Natural killer cell treated with Interleukin-12 subunit alpha and Interleukin-12 subunit beta and Interleukin-15 and Interleukin-18, amount 100 ng/mL, for 72 hours (primary cell): ENCODE measurements around the gene CDH24. TPM values are rescaled to one million over a fixed set of nuclear protein-coding genes. Genes with fewer than 3 reads are reported as not detected.
"Not testable (repeated sequence)": the region's sequence is repeated elsewhere in the genome, so short reads cannot be mapped to it uniquely, and the experiment has no call there.

ENCODE experiments used
- ATAC-seq, 2 donors: fragments of 150-1000 bp; cut with Tn5 transposase in 1 of 2; sonication (Bioruptor Pico), chemical (Tn5 transposase) in 1 of 2; 2 replicates each; pipeline ENCODE4 v1.10.0; 2021
- DNase-seq: peaks from one replicate; pipeline ENCODE4 v3.0.0; 2022; ENCODE audit warnings: low spot score
- H3K27ac Mint-ChIP-seq, 2 donors: 1 replicate in 1 of 2; 2 replicates in 1 of 2; pipeline ENCODE4 v1.8.0; 2022; ENCODE audit warnings: mixed read lengths in 2 of 2, mild to moderate bottlenecking in 1 of 2, moderate library complexity in 1 of 2
- H3K27me3 Mint-ChIP-seq, 2 donors: 1 replicate in 1 of 2; 2 replicates in 1 of 2; pipeline ENCODE4 v1.8.0; 2022; ENCODE audit warnings: mixed read lengths in 2 of 2
- H3K36me3 Mint-ChIP-seq: one replicate; pipeline ENCODE4 v1.8.0; 2022; ENCODE audit warnings: mixed read lengths
- H3K4me1 Mint-ChIP-seq, 2 donors: 1 replicate in 1 of 2; 2 replicates in 1 of 2; pipeline ENCODE4 v1.8.0; 2022; ENCODE audit warnings: low read depth in 2 of 2, mixed read lengths in 2 of 2, mild to moderate bottlenecking in 1 of 2
- H3K4me3 Mint-ChIP-seq: one replicate; pipeline ENCODE4 v1.8.0; 2022; ENCODE audit warnings: mixed read lengths
- H3K9me3 Mint-ChIP-seq: 2 replicates; pipeline ENCODE4 v1.8.0; 2022; ENCODE audit warnings: mixed read lengths
- total RNA-seq, 2 donors: library from RNA; stranded (reverse); gene quantifications; one replicate each; pipeline ENCODE4 v1.2.3, GENCODE V29; 2022

CDH24 gene
- total RNA-seq, 2 donors from 2014 or later: 0.73 to 1.0 TPM

- ATAC-seq (peak in 1 of 2 donors; percentile 11), DNase-seq (no peak)
- peaks cover 8 to 16% of the 10 kb centered on the region in 2 donors for H3K4me1 Mint-ChIP-seq
- no peak overlapping the region for H3K4me3 Mint-ChIP-seq
- no peaks in the 10 kb centered on the region for H3K27me3 Mint-ChIP-seq
- H3K36me3 Mint-ChIP-seq: peaks cover 15% of the 10 kb centered on the region
- H3K27ac Mint-ChIP-seq: no peak overlapping the region
- H3K9me3 Mint-ChIP-seq: no peaks in the 10 kb centered on the region
Observed at GRCh38 chr14:23020143-23021128, 36.9 kb downstream of the CDH24 start.

DNA sequence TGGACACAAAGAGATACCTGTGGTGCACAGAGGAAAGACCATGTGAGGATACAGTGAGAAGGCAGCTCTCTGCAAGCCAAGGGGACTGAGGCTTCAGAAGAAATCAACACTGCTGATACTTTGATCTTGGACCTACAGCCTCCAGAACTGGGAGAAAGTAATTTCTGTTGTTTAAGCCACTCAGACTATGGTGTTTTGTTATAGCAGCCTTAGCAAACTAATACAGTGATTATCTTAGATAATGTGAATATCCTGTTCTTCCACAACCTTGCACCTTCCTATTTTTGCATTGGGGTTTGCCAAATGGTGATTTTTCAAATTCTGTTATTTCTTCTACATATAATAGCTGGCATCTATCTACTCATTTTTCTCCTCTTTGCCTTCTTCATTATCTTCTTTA lies 39.2 kb downstream of the CDH24 start:
- ATAC-seq (no peak), DNase-seq (no peak)
- H3K4me1 Mint-ChIP-seq: no peaks in the 10 kb centered on the region
- no peak overlapping the region for H3K27ac Mint-ChIP-seq
- H3K4me3 Mint-ChIP-seq: no peak overlapping the region
- no peaks in the 10 kb centered on the region for H3K27me3 Mint-ChIP-seq
- peaks cover 6% of the 10 kb centered on the region for H3K36me3 Mint-ChIP-seq
- H3K9me3 Mint-ChIP-seq: no peaks in the 10 kb centered on the region

GRCh38 chr14:23017091-23017490 lies 40.2 kb downstream of the CDH24 start:
- DNase-seq: no peak
- H3K9me3 Mint-ChIP-seq: no peaks in the 10 kb centered on the region
- no peaks in the 10 kb centered on the region for H3K4me1 Mint-ChIP-seq
- ATAC-seq: no peak
- H3K36me3 Mint-ChIP-seq: peaks cover 6% of the 10 kb centered on the region
- no peaks in the 10 kb centered on the region for H3K27me3 Mint-ChIP-seq
- no peak overlapping the region for H3K4me3 Mint-ChIP-seq
- H3K27ac Mint-ChIP-seq: no peak overlapping the region

GRCh38 chr14:23015618-23016017 lies 41.7 kb downstream of the CDH24 start:
- ATAC-seq (no peak), DNase-seq (no peak)
- no peaks in the 10 kb centered on the region for H3K9me3 Mint-ChIP-seq
- peaks cover 3% of the 10 kb centered on the region in 2 donors for H3K4me1 Mint-ChIP-seq
- H3K36me3 Mint-ChIP-seq: no peaks in the 10 kb centered on the region
- H3K27me3 Mint-ChIP-seq: no peaks in the 10 kb centered on the region
- H3K4me3 Mint-ChIP-seq: no peak overlapping the region
- H3K27ac Mint-ChIP-seq: no peak overlapping the region

GRCh38 chr14:23013749-23014054 lies 43.6 kb downstream of the CDH24 start:
- H3K4me1 Mint-ChIP-seq: peaks cover 13 to 14% of the 10 kb centered on the region in 2 donors
- H3K4me3 Mint-ChIP-seq, ATAC-seq, H3K27ac Mint-ChIP-seq, H3K9me3 Mint-ChIP-seq, H3K27me3 Mint-ChIP-seq, H3K36me3 Mint-ChIP-seq, DNase-seq: not testable (repeated sequence)

- H3K36me3 Mint-ChIP-seq: no peaks in the 10 kb centered on the region
- H3K27ac Mint-ChIP-seq: no peak overlapping the region
- DNase-seq (no peak), ATAC-seq (no peak)
- H3K27me3 Mint-ChIP-seq: no peaks in the 10 kb centered on the region
- peaks cover 16 to 19% of the 10 kb centered on the region in 2 donors for H3K4me1 Mint-ChIP-seq
- no peak overlapping the region for H3K4me3 Mint-ChIP-seq
- no peaks in the 10 kb centered on the region for H3K9me3 Mint-ChIP-seq
Observed at GRCh38 chr14:23013054-23013748, 44.1 kb downstream of the CDH24 start.

DNA sequence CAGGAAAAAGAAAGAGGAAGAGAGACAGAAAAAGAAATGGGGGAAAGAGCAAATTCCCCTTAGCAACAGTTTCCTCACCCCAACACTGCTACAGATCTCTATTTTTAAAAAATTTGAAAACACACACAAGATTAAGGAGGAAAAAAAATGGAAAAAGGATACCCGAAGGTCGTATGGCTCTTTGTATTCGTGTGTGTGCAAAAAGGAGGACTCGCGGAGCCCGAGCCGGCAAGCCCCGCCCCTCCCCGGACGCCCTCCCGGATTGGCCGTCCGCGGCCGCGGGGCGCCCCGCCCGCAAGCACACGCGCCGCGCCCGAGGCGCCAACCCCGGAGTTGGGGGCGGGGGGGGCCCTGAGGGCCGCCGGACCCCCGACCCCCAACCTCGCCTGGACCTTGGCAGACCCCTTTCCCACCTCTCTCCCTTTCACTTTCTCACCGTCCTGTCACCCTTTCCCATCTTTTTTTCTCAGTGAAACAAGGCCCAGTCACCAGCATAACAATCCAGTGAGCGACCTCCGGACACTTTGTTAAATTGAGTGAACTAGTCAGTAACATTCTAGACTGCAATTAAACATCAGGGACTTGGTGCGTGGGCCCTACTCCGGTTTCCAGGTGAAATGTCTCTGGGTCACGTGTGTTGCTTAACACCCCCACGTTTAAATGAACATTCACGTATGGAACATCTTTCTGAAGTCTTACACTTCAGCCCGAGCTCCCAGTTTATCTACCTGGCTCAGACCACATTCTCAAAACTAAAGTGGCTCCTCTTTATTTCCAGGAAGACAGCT lies 47.2 kb downstream of the CDH24 start, which contains the start of gene C14orf93:
Gene C14orf93, minus strand, starts transcription at position 205 of the 788 bp plus-strand sequence. CDS start 11,120 bp downstream, outside the sequence.
- Mint-ChIP-seq H3K27ac (peak within 1 kb of the TSS; percentile 96 to 98), H3K36me3 (no peaks in the 10 kb centered on the region), H3K4me3 (peak within 1 kb of the TSS; percentile 97), H3K9me3 (no peaks in the 10 kb centered on the region), H3K4me1 (peaks cover 24 to 41% of the 10 kb centered on the region in 2 donors), H3K27me3 (no peaks in the 10 kb centered on the region)
- peak; percentile 50 to 66 for ATAC-seq
- peak; percentile 87 for DNase-seq

DNA sequence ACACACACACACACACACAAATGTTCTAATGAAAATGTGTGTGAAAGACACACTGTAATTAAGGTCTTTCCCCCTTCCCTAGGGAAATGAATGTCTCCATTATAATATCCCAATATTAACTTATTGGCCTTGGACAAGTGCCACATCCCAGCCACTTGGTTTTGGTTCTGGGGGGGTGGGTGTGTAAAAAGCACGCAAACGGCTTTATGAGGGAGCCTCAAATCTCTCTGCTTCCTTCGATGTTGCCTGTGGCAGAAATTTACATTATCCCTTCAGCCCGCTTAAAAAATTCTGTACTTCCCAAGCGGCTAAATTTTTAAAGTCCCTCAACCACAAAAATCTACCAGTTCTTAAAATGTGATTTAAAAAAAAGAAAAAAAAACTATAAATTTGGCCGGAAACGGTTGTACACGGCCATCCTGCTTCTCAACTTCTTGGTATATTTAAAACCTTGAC lies 47.8 kb downstream of the CDH24 start:
- no peak for ATAC-seq
- DNase-seq: no peak
- Mint-ChIP-seq H3K27ac (peak overlapping the region; percentile 96 to 98), H3K4me3 (peak overlapping the region; percentile 97), H3K27me3 (no peaks in the 10 kb centered on the region), H3K9me3 (no peaks in the 10 kb centered on the region), H3K4me1 (peaks cover 28 to 46% of the 10 kb centered on the region in 2 donors), H3K36me3 (no peaks in the 10 kb centered on the region)

- H3K36me3 Mint-ChIP-seq: no peaks in the 10 kb centered on the region
- peaks cover 28 to 46% of the 10 kb centered on the region in 2 donors for H3K4me1 Mint-ChIP-seq
- H3K27me3 Mint-ChIP-seq: no peaks in the 10 kb centered on the region
- ATAC-seq (no peak), DNase-seq (no peak)
- peak overlapping the region; percentile 95 to 96 for H3K27ac Mint-ChIP-seq
- peak overlapping the region; percentile 97 for H3K4me3 Mint-ChIP-seq
- H3K9me3 Mint-ChIP-seq: no peaks in the 10 kb centered on the region
Observed at GRCh38 chr14:23008831-23009230, 48.5 kb downstream of the CDH24 start.

DNA sequence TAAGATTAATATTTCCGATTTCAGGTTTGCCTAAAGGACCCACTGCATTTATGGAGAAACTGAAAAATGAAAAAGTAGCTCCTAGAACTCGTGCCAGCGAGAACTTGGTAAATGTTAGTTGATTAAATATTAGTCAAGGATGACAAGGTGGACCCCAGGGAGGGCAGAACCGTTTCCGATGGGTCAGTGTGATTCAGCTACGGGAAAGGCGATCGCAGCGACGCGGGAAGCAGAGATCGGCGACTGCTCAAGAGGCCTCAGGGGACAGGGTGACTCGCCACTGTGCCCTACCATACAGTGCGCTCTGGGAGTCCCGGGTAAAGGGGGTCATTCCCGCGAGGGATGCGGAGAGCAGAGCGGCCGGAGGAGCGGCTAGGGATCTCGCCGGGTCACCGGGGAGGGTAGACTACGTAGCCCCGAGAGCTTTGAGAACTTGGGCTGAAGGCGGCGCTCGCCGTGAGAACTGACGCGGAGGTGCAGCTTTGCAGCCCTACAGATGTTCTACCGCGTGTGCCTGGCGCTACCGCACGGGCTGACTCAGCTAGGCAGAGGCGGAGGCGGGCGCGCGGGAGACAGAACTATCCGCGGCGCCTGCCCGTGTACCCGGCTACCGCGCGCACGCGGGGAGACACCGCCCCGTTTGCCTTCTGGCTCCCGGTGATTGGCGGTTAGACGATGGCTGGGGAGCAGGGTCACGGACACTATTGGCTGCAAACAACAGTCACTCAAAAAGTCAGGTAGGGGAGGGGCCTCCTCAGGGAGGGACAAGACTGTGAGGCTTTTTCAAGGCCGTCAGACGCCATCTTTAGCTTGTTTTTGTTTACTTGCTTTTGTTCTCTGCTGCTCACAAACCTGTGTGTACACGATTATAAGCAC lies 50.5 kb downstream of the CDH24 start:
- no peaks in the 10 kb centered on the region for H3K9me3 Mint-ChIP-seq
- no peaks in the 10 kb centered on the region for H3K27me3 Mint-ChIP-seq
- peak overlapping the region; percentile 99 for H3K4me3 Mint-ChIP-seq
- H3K4me1 Mint-ChIP-seq: peaks cover 28 to 46% of the 10 kb centered on the region in 2 donors
- no peaks in the 10 kb centered on the region for H3K36me3 Mint-ChIP-seq
- DNase-seq (peak; percentile 98), ATAC-seq (peak; percentile 99)
- peak overlapping the region; percentile 95 to 96 for H3K27ac Mint-ChIP-seq

- H3K27ac Mint-ChIP-seq: peak overlapping the region; percentile 95 to 96
- H3K36me3 Mint-ChIP-seq: no peaks in the 10 kb centered on the region
- peak overlapping the region; percentile 99 for H3K4me3 Mint-ChIP-seq
- DNase-seq: no peak
- no peaks in the 10 kb centered on the region for H3K27me3 Mint-ChIP-seq
- H3K4me1 Mint-ChIP-seq: peaks cover 25 to 43% of the 10 kb centered on the region in 2 donors
- no peak for ATAC-seq
- no peaks in the 10 kb centered on the region for H3K9me3 Mint-ChIP-seq
Observed at GRCh38 chr14:23006188-23006534, 51.2 kb downstream of the CDH24 start.

- ATAC-seq: no peak
- H3K4me1 Mint-ChIP-seq: peaks cover 24 to 42% of the 10 kb centered on the region in 2 donors
- no peaks in the 10 kb centered on the region for H3K9me3 Mint-ChIP-seq
- no peaks in the 10 kb centered on the region for H3K36me3 Mint-ChIP-seq
- peak overlapping the region; percentile 95 to 96 for H3K27ac Mint-ChIP-seq
- no peaks in the 10 kb centered on the region for H3K27me3 Mint-ChIP-seq
- peak overlapping the region; percentile 99 for H3K4me3 Mint-ChIP-seq
- no peak for DNase-seq
Observed at GRCh38 chr14:23005451-23006187, 51.7 kb downstream of the CDH24 start.
